HG02588 (cell line): Measurements from ENCODE around the gene WBP1L.

Experiments used
- ATAC-seq: cut with Tn5 transposase; IDR thresholded peaks from one replicate; pipeline ENCODE4 v1.9.1; 2021; ENCODE audit warnings: mild to moderate bottlenecking, moderate library complexity; ENCODE audit not compliant: unreplicated experiment

The WBP1L gene

GRCh38 chr10:102777711-102778453, 34.1 kb downstream of the WBP1L start:
- ATAC-seq = no peak

- no peak for ATAC-seq
Observed at GRCh38 chr10:102778781-102779180, 35.0 kb downstream of the WBP1L start.

- no peak for ATAC-seq
Observed at GRCh38 chr10:102779680-102780526, 36.2 kb downstream of the WBP1L start.

GRCh38 chr10:102780527-102780808, 36.7 kb downstream of the WBP1L start:
- ATAC-seq = no peak

- ATAC-seq = no peak
Observed at GRCh38 chr10:102781090-102781920, 37.6 kb downstream of the WBP1L start.

- ATAC-seq = no peak
Observed at GRCh38 chr10:102781921-102782557, 38.3 kb downstream of the WBP1L start.

GRCh38 chr10:102782673-102783551, 39.2 kb downstream of the WBP1L start:
- no peak for ATAC-seq

- no peak for ATAC-seq
Observed at GRCh38 chr10:102783568-102783967, 39.8 kb downstream of the WBP1L start.

GRCh38 chr10:102785818-102786217, 42.1 kb downstream of the WBP1L start:
- ATAC-seq = no peak

- ATAC-seq = no peak
Observed at GRCh38 chr10:102791754-102792395, 48.1 kb downstream of the WBP1L start.

- ATAC-seq = peak; percentile 20
Observed at GRCh38 chr10:102795453-102796406, 52.0 kb downstream of the WBP1L start.

- peak; percentile 94 for ATAC-seq
Observed at GRCh38 chr10:102796407-102797176, 52.8 kb downstream of the WBP1L start.

GRCh38 chr10:102799691-102800471, 56.1 kb downstream of the WBP1L start:
- ATAC-seq = no peak

GRCh38 chr10:102800611-102801335, 57.0 kb downstream of the WBP1L start:
- no peak for ATAC-seq

GRCh38 chr10:102801496-102801895, 57.7 kb downstream of the WBP1L start:
- ATAC-seq = no peak

GRCh38 chr10:102801978-102802377, 58.2 kb downstream of the WBP1L start:
- ATAC-seq = no peak
